ENCODE results near the gene NAT9.
A peak's percentile ranks its signal among the peaks of the same experiment; 100 is the strongest.

NAT9 gene

GRCh38 chr17:74759243-74759801 lies 16.8 kb downstream of the NAT9 start:
- ATAC-seq: peak; percentile 15
- TF ChIP-seq, protein P1, sequence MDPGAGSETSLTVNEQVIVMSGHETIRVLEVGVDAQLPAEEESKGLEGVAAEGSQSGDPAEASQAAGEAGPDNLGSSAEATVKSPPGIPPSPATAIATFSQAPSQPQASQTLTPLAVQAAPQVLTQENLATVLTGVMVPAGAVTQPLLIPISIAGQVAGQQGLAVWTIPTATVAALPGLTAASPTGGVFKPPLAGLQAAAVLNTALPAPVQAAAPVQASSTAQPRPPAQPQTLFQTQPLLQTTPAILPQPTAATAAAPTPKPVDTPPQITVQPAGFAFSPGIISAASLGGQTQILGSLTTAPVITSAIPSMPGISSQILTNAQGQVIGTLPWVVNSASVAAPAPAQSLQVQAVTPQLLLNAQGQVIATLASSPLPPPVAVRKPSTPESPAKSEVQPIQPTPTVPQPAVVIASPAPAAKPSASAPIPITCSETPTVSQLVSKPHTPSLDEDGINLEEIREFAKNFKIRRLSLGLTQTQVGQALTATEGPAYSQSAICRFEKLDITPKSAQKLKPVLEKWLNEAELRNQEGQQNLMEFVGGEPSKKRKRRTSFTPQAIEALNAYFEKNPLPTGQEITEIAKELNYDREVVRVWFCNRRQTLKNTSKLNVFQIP (CRISPR knock-in tag; IDR thresholded peaks at IDR 0.05; ENCODE audit: borderline replicate concordance, low read depth): no peak
- TF ChIP-seq CSDC2 (CRISPR knock-in tag; IDR thresholded peaks at IDR 0.05) (no peak), TCF4 (CRISPR knock-in tag; IDR thresholded peaks at IDR 0.05; ENCODE audit: borderline replicate concordance) (no peak), GLIS3 (CRISPR knock-in tag; IDR thresholded peaks at IDR 0.05) (no peak), BACH2 (CRISPR knock-in tag; IDR thresholded peaks at IDR 0.05; ENCODE audit: borderline replicate concordance) (no peak), ZFP30 (CRISPR knock-in tag; IDR thresholded peaks at IDR 0.05) (no peak), TOX (CRISPR knock-in tag; IDR thresholded peaks at IDR 0.05; ENCODE audit: borderline replicate concordance) (no peak), PATZ1 (CRISPR knock-in tag; IDR thresholded peaks at IDR 0.05; ENCODE audit: borderline replicate concordance) (no peak), TSHZ2 (CRISPR knock-in tag; IDR thresholded peaks at IDR 0.05) (no peak), PPARA (CRISPR knock-in tag; IDR thresholded peaks at IDR 0.05; ENCODE audit: borderline replicate concordance) (no peak), ZFP3 (CRISPR knock-in tag; IDR thresholded peaks at IDR 0.05) (no peak), ZNF8 (CRISPR knock-in tag; IDR thresholded peaks at IDR 0.05) (no peak), ZNF70 (CRISPR knock-in tag; IDR thresholded peaks at IDR 0.05) (no peak), SNAI2 (CRISPR knock-in tag; IDR thresholded peaks at IDR 0.05) (no peak), OSR1 (CRISPR knock-in tag; IDR thresholded peaks at IDR 0.05) (no peak), RARB (CRISPR knock-in tag; IDR thresholded peaks at IDR 0.05) (no peak), ZC3H10 (CRISPR knock-in tag; IDR thresholded peaks at IDR 0.05) (no peak), CREB5 (CRISPR knock-in tag; IDR thresholded peaks at IDR 0.05; ENCODE audit: low read depth) (no peak)
- TF ChIP-seq, protein P2, sequence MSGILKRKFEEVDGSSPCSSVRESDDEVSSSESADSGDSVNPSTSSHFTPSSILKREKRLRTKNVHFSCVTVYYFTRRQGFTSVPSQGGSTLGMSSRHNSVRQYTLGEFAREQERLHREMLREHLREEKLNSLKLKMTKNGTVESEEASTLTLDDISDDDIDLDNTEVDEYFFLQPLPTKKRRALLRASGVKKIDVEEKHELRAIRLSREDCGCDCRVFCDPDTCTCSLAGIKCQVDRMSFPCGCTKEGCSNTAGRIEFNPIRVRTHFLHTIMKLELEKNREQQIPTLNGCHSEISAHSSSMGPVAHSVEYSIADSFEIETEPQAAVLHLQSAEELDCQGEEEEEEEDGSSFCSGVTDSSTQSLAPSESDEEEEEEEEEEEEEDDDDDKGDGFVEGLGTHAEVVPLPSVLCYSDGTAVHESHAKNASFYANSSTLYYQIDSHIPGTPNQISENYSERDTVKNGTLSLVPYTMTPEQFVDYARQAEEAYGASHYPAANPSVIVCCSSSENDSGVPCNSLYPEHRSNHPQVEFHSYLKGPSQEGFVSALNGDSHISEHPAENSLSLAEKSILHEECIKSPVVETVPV (CRISPR knock-in tag; IDR thresholded peaks at IDR 0.05): no peak

DNA sequence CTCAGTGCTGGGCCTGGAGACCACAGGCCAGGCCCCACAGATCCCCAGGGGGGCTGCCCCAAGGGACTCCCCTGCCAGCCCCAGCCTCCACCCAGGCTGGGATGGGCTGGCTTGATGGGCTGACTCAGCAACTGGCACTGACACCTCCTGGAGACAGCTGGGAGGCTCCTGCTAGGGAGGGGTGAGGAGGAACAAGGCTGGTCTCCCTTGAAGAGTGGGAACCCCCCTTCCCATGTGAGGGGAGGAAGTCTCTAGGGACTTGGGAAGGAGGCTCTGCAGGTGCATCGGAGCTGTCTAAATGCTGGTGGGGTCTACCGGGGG lies 17.3 kb downstream of the NAT9 start:
- peak; percentile 60 for ATAC-seq
- TF ChIP-seq ARNTL (CRISPR knock-in tag; IDR thresholded peaks at IDR 0.05; ENCODE audit: borderline replicate concordance, low read depth) (no peak), SNAI2 (CRISPR knock-in tag; IDR thresholded peaks at IDR 0.05) (no peak), OSR1 (CRISPR knock-in tag; IDR thresholded peaks at IDR 0.05) (no peak), ZNF8 (CRISPR knock-in tag; IDR thresholded peaks at IDR 0.05) (no peak), ISL1 (CRISPR knock-in tag; IDR thresholded peaks at IDR 0.05) (no peak)
